GDM1 (cell line): ENCODE measurements around the gene ANKRD10.
"Not testable (repeated sequence)": the region's sequence is repeated elsewhere in the genome, so short reads cannot be mapped to it uniquely, and the experiment has no call there.

Source experiments
- DNase-seq: peaks from one replicate; lab custom pipeline; 2025; lab: John Stamatoyannopoulos, UW

The ANKRD10 gene

DNA sequence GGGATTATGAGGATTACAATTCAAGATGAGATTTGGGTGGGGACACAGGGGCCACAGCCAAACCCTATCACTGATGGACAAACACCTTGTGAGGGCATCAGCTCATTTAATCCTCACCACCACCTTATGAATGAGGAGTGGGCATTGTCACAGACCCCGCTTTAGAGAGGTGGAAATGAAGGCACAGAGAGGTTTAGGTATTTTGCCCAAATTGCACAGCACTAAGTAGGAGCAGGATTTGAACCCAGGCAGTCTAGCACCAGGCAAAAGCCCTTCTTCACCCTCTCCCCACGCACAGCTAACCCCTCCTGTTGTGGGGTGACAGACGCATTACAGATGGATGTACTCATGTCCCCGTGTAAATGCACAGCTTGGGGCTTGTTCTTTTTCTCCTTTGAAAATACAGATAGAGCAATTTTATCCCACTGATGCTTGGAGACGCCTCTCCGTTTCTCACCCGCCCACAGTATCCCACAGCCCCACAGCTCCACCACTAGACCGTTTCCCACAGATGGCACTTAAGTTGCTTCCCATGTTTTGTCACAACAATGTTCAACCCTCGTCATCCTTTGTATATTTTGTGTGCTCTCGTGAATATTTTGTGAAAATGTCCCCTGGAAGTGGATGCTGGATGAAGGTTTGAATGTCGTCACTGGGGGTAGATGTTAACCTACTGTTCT is 48.2 kb downstream of the ANKRD10 start:
- no peak for DNase-seq

DNA sequence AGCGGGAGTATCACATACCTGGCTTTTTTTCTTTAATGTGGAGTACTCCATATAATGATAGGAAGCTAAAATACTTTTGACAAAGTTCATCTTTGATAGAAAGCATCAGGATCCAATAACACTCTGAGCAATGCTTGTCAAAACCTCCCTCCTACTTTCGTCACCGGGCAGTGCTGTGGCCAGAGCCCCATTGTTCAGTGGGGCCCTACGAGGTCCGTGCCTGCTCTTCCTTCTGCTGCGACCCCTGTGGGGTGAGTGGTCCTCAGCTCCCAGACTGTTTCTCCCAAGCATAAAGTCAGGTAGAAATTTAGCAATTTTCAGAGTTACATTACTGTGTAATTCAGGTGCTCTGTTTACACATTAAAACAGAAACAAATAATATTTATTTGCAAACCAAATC is 51.2 kb downstream of the ANKRD10 start:
- DNase-seq = no peak

DNA sequence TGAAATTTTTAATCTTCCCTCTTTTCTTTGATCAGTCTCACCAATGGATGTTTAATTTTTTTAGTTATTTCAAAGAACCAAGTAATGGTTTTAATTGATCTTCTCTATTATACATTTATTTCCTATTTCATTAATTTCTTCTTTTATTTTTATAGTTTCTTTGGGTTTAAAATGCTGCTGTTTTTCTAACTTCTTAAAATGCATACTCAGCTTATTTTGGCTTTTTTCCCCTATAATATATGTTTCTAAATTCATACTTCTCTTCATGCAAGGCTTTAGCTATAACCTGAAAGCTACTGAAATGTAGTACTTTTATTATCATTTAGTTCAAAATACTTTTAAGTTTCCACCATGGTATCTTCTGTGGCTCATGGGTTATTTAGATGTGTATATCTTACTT is 53.9 kb downstream of the ANKRD10 start:
- DNase-seq = no peak

DNA sequence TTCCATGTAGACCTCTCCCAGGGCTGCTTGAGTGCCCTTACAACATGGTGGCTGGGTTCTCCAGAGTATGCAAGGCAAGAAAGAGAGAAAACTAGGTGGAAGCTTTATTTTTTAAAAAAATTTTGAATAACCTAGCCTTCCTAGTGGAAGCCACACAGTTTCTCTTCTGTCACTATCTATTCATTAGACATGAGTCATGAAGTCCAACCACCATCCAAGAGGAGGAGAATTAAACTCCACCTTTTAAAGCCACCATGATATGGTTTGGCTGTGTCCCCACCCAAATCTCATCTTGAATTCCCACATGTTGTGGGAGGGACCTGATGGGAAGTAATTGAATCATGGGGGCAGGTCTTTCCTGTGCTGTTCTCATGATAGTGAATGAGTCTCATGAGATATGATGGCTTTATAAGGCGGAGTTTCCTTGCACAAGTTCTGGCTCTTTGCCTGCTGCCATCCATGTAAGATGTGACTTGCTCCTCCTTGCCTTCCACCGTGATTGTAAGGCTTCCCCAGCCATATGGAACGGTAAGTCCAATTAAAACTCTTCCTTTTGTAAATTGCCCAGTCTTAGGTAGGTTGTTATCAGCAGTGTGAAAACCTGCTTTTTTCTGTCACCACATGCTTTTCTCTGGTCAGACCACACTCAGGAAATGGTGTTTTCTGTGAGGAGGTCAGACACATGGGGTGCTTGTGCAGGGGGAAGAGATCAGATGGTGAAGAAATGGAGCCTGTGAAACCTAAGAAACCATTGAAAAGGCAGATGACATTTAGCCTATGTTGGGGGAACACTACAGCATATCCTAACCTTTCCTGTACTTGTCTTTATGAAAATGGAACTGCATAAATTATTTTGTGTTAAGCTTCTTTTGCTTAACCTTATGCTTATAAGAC is 57.7 kb downstream of the ANKRD10 start:
- no peak for DNase-seq

DNA sequence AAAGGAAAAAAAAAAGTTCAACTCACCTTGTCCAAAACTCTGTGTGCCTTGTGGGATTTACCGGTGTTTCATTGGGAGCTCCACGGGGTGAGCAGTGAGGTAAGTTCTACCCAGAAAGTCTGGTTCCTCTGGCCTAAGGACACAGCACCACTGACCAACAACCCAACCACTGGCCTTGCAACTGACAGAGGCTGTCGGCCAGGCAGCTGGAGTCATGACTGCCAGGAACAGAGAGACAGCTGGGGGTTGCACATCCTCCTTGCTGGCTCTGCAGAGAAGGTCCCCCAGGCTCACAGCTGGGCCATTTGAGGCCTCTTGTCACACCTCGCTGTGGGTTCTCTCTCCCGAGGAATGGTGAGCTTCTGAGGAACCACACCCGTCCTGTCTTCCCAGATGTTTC is 59.5 kb downstream of the ANKRD10 start:
- DNase-seq = no peak

DNA sequence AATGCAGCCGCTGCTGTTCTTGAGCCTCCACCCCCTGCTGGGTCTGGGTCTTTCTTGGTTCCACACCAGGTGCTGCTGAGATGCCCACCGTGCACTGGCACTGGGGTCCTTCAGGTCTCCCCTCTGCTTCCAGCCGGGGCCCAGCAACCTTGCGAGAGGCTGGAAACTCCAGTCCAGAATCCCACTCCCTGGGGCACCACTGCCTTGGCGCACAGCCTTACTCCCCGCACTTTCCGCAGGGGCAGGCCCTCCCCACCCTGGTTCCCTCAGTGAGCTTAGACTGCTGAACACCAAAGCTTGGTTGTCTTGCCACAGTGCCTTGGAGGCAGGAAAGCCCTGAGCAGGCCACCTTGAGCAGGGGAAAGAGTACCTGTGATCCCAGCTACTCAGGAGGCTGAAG is 60.0 kb downstream of the ANKRD10 start:
- no peak for DNase-seq

DNA sequence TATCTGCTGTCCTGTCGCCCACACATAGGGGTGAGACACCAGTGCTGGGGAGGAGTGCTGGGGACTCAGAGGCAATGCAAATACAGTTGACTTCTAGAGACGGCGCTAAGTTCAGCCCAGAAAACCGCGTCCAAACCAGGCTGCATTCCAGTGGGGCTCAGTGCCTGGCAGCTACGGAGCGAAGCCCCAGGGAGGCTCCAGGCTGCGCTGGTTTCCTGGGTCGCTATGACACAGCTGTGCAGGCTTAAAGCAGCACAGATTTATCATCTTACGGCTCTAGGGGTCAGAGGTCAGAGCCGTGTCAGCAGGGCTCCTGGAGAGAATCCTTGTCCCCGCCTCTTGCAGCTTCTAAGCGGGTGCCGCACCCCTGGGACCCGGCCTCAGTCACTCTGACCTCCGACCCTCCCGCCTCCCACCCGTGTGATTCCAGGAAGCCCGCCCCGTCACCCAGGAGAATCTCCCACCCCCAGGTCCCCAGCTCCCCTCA is 61.6 kb downstream of the ANKRD10 start:
- DNase-seq = no peak

DNA sequence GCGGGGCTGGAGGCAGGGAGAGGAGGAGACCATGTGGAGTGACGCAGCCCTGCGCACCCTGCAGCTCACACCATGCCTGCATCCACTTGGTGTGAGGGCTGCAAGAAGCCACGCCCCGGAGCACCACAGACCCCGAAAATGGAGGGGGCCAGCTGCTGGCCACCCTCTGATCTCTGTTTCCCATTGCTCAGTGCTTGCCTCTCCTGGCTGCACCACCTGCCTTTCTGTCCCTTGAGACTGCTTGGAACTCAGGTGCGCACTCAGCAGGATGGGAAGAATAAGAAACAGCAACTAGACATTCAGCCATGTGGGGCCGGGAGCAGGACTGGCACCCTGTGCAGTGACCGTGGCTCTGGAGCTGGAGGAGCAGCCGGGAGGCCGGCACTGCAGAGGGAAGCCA is 64.0 kb downstream of the ANKRD10 start:
- DNase-seq = no peak

DNA sequence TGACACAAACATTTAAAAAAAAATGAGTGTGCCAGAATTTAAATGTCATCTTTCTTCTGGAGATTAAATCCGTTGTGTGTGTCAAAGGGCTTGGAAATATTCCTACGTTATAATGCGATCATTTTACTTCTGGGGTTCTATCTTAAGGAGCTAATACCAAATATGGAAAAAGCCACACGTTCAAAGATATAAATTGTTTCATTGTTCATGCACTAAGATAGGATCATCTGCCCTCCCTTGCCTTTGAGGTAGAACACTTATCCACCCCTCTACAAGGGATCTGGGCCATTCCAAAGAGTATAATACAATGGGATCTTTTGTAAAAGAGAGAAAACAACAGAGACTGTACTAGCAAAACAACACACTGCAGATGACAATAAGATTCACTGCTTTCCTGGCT is 64.9 kb downstream of the ANKRD10 start:
- no peak for DNase-seq

DNA sequence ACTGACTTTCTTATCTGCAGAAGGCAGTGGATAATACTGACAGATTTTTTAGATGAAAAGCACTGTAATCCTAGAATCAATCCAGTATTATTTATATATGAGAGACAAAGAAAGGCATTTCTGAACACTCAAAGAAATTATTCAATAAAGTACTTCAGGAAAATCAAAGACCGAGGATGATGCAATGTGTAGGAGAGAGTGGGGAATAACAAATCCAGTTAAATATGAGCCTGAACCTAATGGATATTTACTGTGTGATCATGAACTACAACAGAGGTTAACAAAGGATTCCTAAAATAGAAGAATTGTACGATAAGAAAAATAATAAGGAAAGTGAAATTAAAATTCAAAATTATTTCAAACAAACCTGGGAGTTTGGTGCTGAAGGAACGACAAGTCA is 69.3 kb downstream of the ANKRD10 start:
- DNase-seq = no peak

DNA sequence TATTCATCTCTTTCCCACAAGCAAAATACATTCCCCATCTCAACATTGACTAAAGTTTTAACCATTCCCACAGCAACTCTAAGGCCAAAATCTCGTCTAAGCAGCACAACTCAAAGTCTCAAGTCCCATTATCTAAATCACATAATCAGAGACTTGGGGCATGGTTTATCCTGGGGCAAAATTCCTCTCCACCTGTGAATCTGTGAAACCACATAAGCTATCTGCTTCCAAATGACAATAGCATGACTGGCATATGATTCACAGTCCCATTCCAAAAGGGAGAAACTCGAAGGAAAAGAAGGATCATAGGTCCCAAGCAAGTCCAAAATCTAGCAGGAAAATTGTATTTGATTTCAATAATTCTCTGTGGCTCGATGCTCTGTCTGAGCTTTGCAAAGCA is 73.0 kb downstream of the ANKRD10 start:
- DNase-seq = no peak

DNA sequence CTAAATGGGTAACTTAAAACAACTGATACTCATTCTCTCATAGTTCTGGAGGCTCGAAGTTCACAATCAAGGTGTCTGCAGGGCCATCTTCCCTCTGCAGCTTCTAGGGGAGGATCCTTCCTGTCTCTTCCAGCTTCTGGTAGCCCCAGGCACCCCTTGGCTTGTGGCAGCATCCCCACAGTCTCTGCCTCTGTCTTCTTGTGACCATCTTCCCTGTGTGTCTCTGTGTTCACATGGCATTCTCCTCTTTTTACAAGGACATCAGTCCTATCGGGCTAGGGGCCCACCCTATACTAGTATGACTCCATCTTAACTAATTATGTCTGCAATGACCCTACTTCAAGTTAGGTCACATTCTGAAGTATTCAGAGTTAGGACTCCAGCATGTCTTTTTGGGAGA is 73.5 kb downstream of the ANKRD10 start:
- DNase-seq = no peak

DNA sequence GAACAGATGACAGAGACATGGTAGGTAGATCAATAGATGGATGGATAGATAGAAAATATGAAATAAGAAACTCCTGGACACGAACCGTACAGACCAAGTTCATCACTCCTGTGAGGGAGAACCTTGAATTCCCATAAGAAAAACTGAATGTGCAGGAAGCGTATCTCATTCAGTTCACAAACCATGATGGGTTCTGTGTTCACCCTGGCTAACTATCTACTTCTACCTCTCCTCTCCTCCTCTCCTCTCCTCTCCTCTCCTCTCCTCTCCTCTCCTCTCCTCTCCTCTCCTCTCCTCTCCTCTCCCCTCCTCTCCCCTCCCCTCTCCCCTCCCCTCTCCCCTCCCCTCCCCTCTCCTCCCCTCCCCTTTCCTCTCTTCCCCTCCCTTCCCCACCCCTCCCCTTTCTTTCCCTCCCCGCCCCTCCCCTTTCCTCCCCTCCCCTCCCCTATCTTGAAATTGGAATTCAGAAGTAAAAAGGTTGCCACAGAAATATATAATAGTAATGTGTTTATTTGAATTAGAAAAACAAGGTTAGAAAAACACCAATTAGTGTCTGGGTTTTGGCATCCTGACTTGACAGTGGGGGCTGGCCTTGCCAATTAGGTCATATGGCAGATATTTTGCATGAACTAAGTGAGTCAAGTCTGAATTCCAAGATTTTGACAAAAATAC is 75.9 kb downstream of the ANKRD10 start:
- DNase-seq = no peak

DNA sequence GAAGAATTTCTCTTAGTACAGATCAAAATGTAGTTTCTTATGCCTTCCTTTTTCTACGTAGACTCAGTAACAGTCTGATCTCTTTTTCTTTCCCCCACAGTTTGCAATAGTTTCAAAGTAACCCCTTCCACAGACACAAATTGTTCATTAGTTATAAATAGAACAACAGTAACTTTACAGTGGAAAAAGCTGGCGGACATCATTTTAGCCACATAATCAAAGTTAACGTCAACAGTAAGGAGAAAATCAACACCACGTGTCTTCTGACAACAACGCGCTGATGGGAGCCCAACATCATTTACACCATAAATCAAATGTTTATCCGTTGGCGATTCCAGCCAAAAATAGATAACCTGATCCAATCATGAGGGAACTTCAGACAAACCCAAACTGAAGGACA is 76.8 kb downstream of the ANKRD10 start:
- no peak for DNase-seq

DNA sequence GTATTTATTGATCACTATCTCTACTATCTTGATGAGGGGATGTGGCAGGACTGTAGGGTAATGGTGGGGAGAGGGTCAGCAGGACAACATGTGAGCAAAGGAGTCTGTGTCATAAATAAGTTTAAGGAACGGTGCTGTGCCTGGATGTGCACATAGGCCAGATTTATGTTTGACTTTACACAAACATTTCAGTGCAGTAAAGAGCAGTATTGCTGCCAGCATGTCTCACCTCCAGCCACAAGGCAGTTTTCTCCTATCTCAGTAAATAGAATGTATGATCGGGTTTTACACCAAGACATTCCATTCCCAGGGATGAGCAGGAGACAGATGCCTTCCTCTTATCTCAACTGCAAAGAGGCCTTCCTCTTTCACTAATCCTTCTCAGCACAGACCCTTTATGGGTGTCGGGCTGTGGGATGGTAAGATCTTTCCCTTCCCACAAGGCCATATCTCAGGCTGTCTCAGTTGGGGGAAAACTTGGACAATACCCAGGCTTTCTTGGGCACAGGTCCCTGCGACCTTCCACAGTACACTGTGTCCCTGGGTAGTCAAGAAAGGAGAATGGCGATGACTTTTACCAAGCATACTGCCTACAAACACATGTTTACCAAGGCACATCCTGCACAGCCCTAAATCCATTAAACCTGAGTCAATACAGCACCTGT is 77.3 kb downstream of the ANKRD10 start:
- not testable (repeated sequence) for DNase-seq

DNA sequence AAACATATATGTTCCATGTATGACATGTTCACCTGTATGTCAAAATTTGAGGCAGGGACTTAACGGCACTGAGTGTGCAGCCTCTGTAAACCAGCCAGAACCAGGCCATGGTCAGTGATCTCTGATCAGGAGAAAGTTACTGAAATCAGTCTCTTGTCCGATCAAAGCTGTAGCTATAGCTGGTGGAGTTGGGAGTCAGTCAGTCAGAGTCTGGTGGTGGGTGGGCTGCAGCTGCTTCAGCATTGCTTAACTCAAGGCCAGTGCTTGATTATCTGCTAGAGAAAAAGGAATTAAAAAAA is 78.3 kb downstream of the ANKRD10 start:
- DNase-seq = no peak

DNA sequence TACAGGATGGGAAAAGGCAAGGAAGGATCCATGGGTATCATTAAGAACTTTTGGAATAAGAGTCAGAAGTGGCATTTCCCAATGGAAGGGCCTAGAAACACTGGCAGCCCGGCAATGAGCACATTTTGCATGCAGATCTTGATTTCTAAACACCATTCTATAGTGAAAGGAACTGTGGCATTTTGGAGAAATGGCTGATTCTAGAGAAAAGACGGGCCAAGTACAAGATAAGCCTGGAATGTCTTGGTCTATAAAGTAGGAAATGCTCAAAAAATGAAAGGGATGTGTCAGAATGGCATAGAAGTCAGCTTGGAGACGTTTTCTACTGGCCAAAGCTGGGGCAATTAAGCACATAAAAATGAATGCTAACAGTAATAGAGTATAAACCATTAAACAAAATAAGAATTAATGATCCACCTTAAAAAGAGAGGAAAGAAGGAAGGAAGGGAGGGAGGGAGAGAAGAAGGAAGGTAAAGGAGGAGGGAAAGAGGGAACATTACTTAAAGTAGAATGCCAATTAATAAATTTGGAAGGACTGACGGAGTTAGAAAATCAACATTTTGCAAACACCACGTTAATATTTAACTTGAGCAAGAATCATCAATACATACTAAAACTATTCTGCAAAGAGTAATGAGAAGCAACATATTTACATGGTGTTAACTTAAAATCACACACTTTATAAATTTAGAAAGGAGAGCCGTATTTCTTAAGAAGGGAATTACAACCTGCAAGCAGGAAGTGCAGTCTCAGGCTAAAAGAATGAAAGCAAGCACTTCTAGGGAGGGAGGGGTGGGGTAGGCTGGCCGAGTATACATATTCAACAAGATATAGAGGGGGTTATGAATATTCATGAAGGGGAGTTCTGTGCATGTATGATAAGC is 78.9 kb downstream of the ANKRD10 start:
- DNase-seq = no peak

DNA sequence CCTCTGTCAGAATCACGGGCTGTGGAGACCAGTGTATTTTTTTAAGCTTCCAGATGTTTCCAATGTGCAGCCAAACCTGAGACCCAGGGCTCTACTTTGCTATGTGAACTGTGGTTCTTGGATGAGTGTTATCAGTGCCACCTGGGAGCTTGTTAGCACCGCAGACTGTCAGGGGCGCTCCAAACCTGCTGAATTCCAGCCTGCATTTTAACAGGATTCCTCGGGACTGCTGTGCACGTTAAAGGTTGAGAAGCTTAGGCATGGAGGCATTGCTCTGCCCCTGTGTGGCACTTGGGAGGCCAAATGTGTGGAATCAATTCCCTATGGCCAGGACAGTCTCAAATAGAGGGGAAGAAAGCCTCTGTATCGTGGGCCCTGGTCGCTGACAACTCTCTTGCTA is 80.3 kb downstream of the ANKRD10 start:
- no peak for DNase-seq

DNA sequence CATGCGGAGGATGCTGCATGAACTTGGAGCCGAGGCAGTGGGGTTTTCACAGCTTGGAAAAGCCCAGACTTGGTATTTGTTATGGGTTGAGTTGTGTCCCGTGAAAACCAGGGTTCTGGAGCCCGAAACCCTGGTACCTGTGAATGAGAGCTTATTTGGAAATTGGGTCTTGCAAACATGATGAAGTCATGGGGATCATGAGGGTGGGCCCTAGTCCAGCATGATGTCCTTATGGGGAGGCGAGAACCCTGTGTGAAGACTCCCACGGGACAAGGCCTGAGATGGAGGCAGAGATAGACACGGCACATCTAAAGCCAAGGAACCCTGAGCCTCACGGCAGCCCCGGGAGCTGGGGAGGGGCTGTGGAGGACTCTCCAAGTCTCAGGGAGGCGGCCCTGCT is 82.3 kb downstream of the ANKRD10 start:
- DNase-seq = no peak

DNA sequence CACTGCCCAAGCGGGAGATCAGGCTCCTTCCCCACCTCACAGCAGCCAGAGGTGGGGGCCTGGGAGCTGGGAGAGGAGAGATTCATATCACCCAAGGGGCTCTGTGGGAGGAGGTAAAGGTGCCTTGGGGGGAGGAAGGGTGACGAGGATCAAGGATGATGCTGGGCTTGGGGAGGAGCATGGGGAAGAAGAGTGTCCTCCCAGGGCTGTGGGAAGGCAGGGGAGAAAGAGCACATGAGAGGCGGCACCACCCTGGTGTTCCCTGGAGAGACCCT is 82.7 kb downstream of the ANKRD10 start:
- no peak for DNase-seq

DNA sequence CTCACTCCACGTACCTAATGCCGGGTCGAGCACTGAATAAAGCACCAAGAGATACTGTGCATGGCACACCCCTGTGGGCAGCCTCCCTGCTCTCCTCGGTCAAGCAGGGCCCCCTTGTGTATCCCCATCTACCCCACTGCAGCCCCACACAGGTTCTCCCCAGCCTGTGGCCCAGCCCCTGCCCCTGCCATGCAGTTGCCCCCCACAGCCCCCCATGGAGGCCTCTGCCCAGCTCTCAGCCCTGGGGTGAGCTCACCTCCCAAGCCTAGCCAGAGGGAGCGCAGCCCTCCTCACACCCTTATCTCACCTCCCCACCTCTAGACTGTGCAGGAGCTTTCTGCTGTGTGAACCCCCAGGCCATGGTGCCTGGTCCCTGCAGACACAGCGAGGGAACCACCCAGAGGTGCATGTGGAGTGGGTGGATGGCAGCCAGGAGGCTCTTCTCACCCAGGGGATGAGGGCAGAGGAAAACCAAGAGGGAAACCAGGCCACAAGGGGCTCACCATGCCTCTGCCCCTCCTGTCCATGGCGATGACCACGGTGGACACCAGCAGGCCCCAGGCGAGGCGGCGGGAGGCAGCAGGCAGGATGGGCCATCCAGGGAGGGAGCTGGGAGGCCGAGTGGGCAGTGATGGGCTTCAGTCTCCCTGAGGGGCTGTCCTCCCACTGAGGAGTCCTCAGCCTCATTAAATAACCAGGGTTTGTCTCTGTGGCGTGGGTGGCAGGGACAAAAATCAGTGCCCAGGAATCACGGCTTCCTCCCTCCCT is 83.2 kb downstream of the ANKRD10 start:
- DNase-seq = no peak
